NCI-H1694 treated with DMSO at 0.1 percent for 48 hours (cell line): ENCODE results near the gene TGOLN2.
"Not testable (repeated sequence)": the region's sequence is repeated elsewhere in the genome, so short reads cannot be mapped to it uniquely, and the experiment has no call there.

Experiments used
- DNase-seq: peaks from one replicate; lab custom pipeline; 2025; lab: John Stamatoyannopoulos, UW

The TGOLN2 gene

DNA sequence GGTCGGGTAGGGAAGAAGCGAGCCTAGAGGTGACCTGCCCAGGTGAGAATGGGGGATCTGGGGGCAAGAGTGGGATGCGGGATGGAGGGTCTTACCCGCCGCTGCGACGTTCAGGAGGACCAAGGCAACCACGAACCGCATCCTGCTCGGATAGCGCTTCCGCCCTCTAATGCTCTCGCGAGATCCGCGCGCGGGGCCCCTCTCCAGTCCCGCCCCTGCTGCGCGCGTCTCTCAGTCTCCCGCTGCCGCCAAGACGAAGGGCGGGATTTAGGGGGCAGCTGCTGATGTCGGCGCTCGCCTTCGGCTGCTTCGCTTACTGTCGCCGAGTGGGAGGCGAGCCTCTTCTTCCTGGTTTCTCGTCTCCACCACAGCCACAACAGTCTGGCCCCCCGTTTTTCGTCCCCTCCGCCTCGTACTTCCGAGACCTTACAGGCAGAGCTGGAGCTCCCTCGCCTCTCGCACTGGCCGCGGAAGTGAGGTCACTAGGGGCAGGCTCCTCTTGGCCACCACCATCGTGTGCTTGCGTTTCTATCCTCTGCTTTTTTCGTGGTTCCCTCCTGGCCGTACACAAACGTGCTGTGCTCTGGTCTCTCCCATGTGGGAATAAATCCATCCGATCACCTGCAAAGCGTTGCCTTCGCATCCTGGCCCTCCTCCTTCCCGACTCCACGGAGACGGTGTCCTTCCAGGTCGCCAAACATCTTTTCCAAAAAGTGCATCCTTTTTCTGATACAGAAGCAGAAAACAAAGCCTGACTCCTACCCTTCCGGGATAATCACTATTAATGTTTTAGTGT is at the start of gene TGOLN2:
TSS of gene TGOLN2 (minus strand) at position 168 of the 796 bp plus-strand sequence. CDS start at position 141, 27 bp downstream.
- peak; percentile 94 for DNase-seq

DNA sequence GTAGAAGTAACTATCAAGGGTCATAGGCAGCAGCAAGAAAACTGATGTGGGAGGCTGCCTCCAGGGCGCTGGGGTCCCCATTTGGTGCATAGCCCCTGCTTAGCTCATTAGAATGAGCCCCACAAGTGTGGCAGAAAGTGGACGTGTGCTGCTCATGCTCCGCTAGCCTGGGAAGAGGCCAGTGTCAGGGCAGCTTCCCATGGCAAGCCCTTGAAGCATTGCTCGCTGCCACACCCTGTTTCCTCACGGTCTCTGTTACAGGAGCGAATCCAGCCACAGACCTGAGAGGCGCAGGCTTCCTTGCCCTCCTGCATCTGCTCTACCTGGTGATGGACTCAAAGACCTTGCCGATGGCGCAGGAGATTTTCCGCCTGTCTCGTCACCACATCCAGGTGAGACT is 49.3 kb upstream of the TGOLN2 start:
- DNase-seq = no peak

DNA sequence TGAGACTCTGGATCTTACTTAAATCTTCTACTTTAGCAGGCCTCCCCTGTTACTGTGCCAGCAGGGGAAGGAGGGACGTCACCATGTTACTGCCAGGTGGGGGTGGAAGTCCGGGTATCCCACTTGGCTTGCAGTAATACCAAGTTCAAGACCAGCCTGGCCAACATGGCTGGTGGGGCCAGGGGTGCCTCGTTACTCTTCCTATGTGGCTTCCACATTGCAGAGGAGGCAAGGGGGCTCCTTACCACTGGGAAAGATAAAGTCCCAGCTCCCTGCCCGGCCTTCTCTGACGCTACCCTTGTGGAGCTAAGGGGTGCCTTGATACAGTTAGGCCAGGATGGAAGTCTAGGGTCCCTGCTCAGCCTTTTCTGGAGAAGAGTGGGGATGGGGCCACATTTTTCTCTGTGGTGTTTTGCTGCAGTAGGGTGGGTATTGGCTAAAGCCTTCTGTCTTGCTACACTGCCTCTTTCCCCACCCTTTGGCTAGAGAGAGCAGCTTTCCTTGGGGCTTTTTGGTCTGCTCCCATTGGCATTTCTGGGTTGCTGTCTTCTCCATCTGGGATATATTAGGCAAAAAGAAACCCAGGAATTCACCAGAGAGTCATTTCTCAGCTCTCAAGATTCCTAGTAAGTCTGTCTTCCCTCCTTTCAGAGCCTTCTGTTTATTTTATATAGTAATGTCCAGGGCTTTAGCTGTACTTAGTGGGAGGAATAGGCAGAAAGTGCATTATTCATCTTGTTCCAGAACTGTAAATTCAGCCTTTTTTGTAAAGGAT is 48.7 kb upstream of the TGOLN2 start:
- no peak for DNase-seq

DNA sequence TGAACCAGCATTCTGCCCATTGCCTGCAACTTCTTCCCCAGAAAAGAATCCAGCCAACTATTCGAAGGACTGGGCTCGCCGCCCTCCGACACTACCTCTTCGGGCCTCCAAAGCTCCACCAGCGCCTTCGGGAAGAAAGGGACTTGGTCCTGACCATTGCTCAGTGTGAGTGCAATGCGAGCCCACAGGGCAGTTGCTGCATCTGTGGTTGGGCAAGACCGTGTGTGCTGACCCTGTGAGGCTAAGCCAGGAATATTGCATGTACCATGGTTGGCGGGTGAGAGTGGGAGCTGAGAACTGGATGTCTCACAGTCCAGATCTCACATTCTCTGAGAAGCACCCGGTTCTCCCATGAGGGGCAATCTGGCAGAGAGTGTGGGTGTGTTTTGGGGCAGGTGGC is 43.3 kb upstream of the TGOLN2 start:
- DNase-seq = no peak

DNA sequence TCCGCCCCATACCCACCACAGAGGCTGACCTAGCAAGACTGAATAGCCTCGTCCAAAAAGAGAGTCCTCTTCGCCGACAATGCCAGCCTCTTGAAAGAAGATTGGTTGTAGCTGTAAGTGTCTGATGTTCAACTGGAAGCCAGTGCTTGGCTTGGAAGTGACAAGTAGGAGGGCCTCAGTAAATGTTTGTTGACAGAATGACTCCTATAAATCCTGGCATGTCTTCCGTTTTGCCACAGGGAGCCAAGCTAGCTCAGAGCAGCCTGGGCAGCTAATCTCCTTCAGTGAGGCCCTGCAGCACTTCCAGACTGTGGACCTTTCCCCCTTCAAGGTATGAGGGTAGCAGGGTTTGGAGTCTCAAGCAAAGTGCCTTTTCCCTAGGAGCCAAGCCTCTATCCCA is 41.7 kb upstream of the TGOLN2 start:
- no peak for DNase-seq

DNA sequence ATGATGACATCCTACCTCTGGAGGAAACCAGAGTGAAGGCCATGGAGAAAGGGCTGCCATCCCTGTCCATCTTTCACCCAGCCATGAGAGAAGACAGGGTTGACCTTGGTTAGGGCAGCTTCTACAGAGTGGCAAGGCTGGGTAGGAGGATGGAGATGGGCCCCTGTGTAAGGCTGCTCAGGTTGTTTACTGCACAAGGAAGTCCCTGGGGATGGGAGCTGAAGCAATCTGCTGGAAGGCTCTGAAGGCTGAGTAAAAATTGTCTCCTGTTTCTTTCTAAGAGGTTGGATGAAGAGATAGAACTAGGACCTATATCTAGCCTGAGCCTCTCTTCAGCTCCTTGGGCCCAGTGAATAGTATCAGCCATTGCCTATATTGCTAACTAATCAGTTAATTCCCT is 41.1 kb upstream of the TGOLN2 start:
- no peak for DNase-seq

DNA sequence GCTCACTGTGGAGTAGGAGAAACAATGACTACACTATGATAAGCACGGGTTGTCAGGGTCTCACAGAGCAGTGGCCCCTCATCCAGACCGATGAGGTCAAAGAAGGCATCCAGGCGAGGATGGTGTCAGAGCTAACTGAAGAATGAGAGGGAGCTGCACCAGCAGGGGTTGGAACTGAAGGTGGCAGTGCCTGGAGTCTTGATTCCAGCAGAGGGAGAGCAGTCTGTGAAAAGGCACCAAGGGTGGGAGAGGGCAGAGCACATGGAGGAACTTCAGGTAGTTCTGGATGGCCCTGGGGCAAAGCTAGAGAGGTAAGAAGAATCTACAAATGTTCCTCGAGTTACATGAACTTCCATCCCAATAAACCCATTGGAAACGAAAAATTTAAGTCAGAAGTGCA is 39.4 kb upstream of the TGOLN2 start:
- DNase-seq = no peak

DNA sequence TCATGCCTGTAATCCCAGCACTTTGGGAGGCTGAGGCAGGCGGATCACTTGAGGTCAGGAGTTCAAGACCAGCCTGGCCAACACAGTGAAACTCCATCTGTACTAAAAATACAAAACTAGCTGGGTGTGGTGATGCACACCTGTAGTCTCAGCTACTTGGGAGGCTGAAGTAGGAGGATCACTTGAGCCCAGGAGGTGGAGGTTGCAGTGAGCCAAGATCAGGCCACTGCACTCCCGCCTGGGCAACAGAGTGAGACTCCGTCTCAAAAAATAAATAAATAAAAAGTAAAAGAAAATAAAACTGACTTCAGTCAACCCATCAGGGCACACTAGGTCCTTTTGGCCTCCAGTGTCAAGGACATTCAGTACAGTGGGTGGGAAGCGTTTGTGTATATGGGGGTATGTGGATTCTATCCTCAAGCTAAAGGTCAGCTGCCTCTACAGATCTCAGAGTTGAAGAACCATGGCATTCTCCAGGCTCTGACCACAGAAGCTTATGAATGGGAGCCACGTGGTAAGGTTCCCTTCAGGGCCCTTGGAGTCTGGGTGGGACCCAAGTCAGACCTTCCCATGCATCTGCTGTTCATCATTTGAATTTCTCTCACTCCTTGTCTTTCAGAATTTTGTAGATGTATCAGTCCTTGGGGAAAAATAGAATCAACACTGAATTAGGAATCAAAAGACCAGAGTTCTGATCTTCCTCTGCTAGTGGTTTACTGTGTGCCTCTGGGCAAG is 35.0 kb upstream of the TGOLN2 start:
- not testable (repeated sequence) for DNase-seq

DNA sequence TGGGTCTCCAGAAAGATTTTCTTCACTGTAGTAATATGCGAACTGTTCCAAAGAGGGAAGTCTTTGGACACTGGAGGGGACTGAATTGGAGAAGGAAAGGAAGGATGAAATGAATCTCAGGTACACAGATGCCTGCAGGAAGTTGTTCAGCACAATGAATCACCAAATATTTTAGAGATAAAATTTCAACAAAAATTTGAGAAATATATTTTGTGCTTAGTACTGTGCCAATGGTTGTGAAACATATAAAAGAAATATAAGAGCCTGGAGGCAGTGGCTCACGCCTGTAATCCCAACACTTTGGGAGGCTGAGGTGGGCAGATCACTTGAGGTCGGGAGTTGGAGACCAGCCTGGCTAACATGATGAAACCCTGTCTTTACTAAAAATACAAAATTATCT is 29.9 kb upstream of the TGOLN2 start:
- DNase-seq = no peak

DNA sequence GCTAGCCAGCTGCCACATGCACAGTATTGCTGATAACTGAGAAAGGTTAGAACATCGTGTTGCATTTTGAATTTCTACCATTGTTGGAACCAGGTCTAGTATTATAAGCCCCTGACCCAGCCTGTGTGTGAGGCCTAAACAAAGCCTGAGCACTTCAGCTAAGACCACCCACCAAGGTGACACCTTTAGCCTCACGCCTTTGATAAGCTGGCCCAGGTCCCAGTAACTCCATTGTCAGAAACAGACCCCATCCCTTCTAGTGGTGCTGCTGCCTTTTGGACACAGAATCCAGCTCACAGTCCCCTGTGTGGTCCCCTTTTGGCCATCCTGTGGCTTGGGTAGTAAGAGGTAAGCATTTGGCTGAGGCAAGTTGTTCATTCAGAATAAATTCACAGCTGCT is 28.4 kb upstream of the TGOLN2 start:
- DNase-seq = no peak

DNA sequence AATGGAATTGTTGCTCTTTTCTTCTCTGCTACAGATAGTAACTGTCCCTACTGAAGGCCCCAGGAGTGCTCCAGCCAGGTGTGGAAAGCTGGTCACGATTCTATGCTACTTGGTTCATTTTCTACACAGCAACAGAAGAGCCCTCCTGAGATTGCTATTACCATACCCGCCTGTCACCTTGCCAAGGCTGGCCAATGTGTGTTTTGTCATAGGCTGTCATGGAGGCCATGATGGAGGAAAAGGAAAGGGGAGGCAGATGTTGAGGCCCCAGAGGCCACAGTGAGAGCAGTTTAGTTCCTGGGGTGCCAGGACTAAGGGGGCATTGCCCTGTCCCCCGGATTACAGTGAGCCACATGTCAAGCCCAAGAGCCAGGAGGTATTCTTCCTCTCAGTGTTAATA is 27.7 kb upstream of the TGOLN2 start:
- DNase-seq = no peak

DNA sequence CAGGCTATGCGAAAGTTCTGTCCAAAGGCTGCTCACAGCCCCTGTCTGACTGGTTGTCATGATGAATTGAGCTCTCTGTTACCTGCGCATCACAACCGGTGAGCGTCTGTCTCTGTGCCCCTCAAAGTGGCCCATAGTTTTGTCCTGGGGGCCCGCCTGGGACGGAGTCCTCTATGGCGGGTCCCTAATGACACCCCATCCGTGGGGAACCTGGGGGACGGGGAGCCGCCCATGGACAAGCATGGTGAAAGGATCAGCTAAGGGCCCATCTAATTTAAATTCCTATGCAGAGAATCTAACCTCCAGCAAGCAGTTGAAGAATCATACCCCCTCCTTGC is 27.3 kb upstream of the TGOLN2 start:
- DNase-seq = no peak

DNA sequence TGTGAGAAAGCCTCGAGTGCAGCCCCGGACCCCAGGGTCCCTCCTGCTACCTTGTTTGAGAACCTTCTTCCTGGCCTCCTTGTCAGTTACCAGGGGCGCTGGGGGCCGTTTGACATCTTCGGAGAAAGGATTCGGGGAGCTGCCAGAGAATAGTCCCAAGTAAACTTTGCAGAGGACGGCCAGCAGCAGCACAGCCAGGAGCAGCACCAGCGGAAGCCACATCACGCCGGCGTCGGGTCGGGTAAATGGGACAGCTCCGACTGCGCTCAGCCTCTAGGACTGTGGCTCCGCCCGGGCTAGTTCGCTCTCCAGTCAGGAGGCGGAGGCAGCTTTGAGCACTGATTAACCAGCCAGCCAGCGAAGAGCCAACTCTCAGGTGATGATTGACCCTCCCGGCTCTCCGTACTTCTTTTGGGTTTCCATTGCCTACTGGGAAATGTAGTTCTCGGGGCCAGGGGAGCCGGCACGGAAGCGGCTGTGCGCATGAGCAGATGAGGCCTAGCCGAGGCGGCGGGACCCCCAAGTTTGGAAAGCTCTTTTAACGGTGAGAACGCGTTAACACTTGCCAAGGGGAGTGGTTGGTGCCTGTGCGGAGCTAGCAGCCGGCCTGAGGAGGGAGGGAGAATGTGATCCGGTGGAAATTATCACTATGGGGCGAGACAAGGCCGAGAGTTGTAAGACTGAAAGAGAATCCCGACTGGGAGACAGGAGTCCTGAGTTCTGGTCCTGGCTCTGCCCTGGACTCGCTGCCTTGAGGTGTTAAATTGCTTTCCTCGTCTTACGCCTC is 26.7 kb upstream of the TGOLN2 start, which contains the start of the genes ELMOD3 and RETSAT:
TSS of gene ELMOD3 (plus strand) at position 484 of the 787 bp plus-strand sequence. CDS start 2,430 bp downstream, outside the sequence.
TSS of gene RETSAT (minus strand) at position 243 of the 787 bp plus-strand sequence. CDS start at position 222, 21 bp downstream.
- peak; percentile 99 for DNase-seq

DNA sequence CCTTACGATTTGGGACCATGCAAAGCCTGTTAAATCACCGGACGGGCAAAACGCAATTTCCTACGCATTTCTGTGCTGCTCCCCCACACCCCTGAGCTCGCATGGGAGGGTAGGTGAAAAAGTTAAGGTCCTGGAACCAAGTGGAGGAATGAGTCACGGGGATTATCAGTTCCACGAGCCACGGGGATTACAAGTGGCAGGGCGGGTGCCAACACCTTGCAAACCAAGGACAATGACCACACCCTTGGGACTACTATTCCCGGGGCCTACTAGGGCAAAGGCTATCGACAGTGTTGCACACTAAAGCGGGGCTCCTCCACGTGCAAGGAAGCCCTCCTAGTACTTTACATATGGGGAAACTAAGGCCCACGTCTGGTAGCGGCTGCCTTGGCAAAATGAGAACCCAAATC is 26.1 kb upstream of the TGOLN2 start:
- DNase-seq = no peak

DNA sequence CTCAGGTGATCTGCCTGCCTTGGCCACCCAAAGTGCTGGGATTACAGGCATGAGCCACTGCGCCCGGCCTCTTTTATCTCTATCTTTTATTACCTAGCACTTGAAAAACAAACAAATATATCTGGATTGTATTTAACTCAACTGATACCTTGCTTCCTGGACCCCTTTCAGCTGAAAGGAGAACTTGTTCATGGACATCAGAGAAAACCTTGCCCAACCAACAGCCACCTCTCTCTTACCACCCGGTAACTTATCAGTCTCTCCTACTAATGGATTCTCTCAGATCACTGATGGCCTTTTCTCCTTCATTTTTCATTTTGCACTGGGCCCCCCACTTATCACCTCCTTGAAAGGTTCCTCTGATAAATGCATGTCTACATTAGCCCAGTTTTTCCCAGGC is 19.8 kb upstream of the TGOLN2 start:
- DNase-seq = no peak

DNA sequence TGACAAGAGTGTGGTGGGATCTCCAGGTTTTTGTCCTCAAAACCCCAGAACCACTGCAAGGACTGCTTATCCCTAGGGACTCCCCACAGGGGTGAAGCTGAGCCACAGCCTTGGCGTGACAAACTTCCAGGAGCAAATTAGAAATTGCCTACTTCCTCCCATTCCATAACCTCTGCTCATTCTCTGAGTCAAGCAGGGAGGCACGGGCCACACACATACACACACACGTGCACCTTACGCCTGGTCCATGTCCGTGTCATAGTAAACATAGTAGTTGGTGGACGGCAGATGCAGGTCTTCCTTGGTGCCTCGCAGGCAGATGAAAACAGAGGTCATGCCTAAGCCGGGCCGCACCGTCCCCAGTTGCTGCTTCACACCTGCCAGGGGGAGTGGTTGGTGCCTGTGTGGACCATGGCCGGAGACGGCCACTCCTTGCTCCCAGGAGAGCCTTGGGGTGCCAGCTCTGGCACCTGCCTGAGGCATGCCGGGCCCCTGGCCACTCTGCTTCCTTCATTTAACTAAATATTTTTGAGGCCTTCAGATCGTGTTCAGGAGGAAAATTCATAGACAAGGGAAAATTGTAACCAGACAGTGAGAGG is 16.7 kb upstream of the TGOLN2 start:
- DNase-seq = no peak

DNA sequence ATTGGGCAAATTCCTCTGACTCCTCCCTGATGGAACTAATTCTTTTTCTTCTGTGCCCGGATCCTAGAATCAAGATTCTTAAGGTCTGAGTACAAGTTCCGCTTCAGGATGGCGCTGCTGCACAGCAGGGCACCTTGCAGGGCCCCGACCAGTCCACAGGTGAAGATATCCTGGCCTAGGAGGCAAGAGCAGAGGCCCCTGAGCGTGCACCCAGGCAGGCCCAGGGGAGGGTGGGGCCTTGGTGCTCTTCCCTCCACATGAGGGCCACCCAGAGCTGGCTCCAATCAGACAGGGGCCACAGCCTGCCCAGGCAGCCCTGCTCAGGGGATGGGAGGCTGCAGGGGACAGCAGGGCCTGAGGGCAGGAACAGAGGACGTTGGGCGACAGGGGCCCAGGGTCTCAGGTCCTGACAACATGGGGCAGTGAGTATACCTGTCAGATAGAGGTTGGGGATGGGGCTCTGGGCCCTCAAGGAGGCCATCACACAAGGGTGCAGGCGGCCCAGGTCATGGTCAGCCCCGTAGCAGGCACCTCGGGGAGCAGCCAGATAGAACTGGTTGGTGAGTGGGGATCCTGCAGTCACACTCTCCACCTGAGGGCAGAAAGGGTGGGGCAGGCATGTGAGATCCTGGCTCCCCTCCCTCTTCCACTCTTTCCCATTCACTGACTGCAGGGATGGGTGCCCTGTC is 15.6 kb upstream of the TGOLN2 start:
- DNase-seq = not testable (repeated sequence)

DNA sequence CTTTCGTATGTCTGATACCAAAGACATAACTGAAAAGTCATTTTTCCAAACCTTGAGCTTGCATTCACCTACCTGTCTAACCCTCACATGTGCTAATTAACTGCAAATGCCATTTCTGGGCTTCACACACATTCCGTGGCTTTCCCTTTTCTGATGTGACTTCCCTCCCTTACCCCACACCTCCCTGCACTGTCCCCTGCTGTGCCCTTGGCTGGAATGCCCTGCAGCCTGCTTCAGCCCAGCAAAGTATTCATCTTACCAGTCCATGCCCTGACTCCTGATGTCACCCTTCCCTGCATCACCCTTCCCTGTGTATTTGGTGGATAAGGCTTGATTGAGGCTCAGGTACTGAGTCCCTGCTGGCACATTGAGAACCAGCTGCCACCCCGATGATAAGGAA is 14.4 kb upstream of the TGOLN2 start:
- no peak for DNase-seq

DNA sequence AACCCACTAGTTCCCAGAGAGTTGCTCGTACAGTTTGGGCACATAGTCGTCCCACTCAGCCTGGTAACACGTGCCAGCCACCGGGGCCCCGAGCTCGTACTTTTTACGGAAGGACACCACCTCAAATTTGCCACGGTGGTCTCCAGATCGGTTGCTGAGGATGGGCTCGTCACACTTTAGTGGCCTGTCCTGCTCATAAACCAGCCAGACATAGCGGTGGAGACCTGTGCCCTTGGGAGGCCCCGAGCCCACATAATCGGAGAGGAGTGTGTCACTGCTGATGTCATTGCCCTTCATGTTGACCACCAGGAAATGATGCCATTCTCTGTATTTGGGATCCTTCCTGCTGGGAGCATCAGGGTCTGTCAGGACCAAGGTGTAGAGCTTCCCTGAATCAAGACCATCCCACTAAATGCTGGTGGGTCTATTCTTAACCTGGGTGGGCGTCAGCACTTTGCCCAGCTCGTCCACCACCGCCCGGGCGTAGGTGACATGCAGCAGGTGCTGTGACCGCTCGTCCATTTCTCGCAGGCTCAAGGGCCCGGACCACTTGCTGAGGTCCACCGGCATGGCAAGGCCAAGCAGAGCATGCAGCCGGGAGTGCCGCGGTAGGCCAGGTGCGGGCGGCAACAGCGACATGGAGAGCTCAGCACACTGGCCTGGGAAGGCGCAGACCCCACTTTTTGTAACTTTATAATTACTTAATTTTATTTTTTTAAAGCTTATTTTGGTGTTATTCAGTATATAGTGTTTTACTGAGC is 13.7 kb upstream of the TGOLN2 start:
- no peak for DNase-seq
